H9 (cell line): ENCODE measurements around the gene TTYH1. TPM values are rescaled to one million over a fixed set of nuclear protein-coding genes. Genes with fewer than 3 reads are reported as not detected.

Source experiments
- DNase-seq: peaks from one replicate; pipeline ENCODE4 v3.0.0-alpha.2; 2017
- H2AFZ ChIP-seq: one replicate; pipeline ENCODE4 v1.6.1; 2013; ENCODE audit warnings: mild to moderate bottlenecking, low read length, control low read depth, moderate library complexity
- H2AK5ac ChIP-seq: 2 replicates; pipeline ENCODE4 v1.6.1; 2013; ENCODE audit warnings: low read length, control low read depth, mixed read lengths; ENCODE audit not compliant: insufficient read length
- H2BK120ac ChIP-seq: one replicate; pipeline ENCODE4 v1.6.1; 2013; ENCODE audit warnings: low read depth, mild to moderate bottlenecking, low read length, control low read depth, inconsistent platforms; ENCODE audit not compliant: poor library complexity, severe bottlenecking
- H2BK12ac ChIP-seq: 2 replicates; pipeline ENCODE4 v1.6.1; 2013; ENCODE audit warnings: low read length, control low read depth, mixed read lengths, low read depth; ENCODE audit not compliant: insufficient read length
- H2BK15ac ChIP-seq: 2 replicates; pipeline ENCODE4 v1.6.1; 2013; ENCODE audit warnings: low read depth, low read length, control low read depth
- H2BK20ac ChIP-seq: one replicate; pipeline ENCODE4 v1.6.1; 2013; ENCODE audit warnings: low read depth, mild to moderate bottlenecking, low read length, control low read depth, inconsistent platforms; ENCODE audit not compliant: poor library complexity, severe bottlenecking
- H2BK5ac ChIP-seq: 2 replicates; pipeline ENCODE4 v1.6.1; 2013; ENCODE audit warnings: low read length, control low read depth, mixed read lengths; ENCODE audit not compliant: insufficient read length
- H3K14ac ChIP-seq: 2 replicates; pipeline ENCODE4 v1.6.1; 2013; ENCODE audit warnings: low read length, control low read depth; ENCODE audit not compliant: insufficient read depth
- H3K18ac ChIP-seq: 2 replicates; pipeline ENCODE4 v1.6.1; 2013; ENCODE audit warnings: low read depth, mild to moderate bottlenecking, mixed read lengths, low read length, control low read depth; ENCODE audit not compliant: insufficient read length
- H3K23ac ChIP-seq: 2 replicates; pipeline ENCODE4 v1.6.1; 2013; ENCODE audit warnings: low read length, control low read depth, mixed read lengths, low read depth; ENCODE audit not compliant: insufficient read length
- H3K23me2 ChIP-seq: 2 replicates; pipeline ENCODE4 v1.6.1; 2013; ENCODE audit warnings: low read depth, mild to moderate bottlenecking, mixed read lengths, low read length, control low read depth; ENCODE audit not compliant: insufficient read length, poor library complexity, severe bottlenecking
- H3K27ac ChIP-seq: 2 replicates; pipeline ENCODE4 v1.5.1; 2013; ENCODE audit warnings: low read length, control low read depth, mixed read lengths, low read depth; ENCODE audit not compliant: insufficient read length
- H3K27me3 ChIP-seq: 2 replicates; pipeline ENCODE4 v1.6.1; 2013; ENCODE audit warnings: low read length, control low read depth, inconsistent platforms; ENCODE audit not compliant: insufficient read depth
- H3K4ac ChIP-seq: 2 replicates; pipeline ENCODE4 v1.6.1; 2013; ENCODE audit warnings: low read depth, mild to moderate bottlenecking, control low read depth, inconsistent platforms, low read length, moderate library complexity
- H3K4me1 ChIP-seq: 2 replicates; pipeline ENCODE4 v1.6.1; 2013; ENCODE audit warnings: low read length, control low read depth, inconsistent platforms; ENCODE audit not compliant: insufficient read depth
- H3K4me2 ChIP-seq: 2 replicates; pipeline ENCODE4 v1.6.1; 2013; ENCODE audit warnings: low read length, control low read depth, mixed read lengths; ENCODE audit not compliant: insufficient read length, insufficient read depth
- H3K56ac ChIP-seq: 2 replicates; pipeline ENCODE4 v1.6.1; 2013; ENCODE audit warnings: low read depth, mild to moderate bottlenecking, mixed read lengths, low read length, control low read depth; ENCODE audit not compliant: insufficient read length
- H3K79me1 ChIP-seq: 2 replicates; pipeline ENCODE4 v1.6.1; 2013; ENCODE audit warnings: low read depth, mild to moderate bottlenecking, moderate library complexity, low read length, control low read depth, inconsistent platforms; ENCODE audit not compliant: insufficient read depth, poor library complexity, severe bottlenecking
- H3K79me2 ChIP-seq: 2 replicates; pipeline ENCODE4 v1.6.1; 2013; ENCODE audit warnings: low read length, control low read depth, inconsistent platforms; ENCODE audit not compliant: insufficient read depth
- H3K9ac ChIP-seq: 2 replicates; pipeline ENCODE4 v1.6.1; 2013; ENCODE audit warnings: low read length, control low read depth, mixed read lengths; ENCODE audit not compliant: insufficient read length; ENCODE audit errors: extremely low read depth
- H3K9me3 ChIP-seq: one replicate; pipeline ENCODE4 v1.6.1; 2013; ENCODE audit warnings: low read depth, low read length, inconsistent platforms; ENCODE audit not compliant: control insufficient read depth
- H3T11ph ChIP-seq: one replicate; pipeline ENCODE4 v1.6.1; 2013; ENCODE audit warnings: mild to moderate bottlenecking, low read length, control low read depth, inconsistent platforms
- H4K20me1 ChIP-seq: one replicate; pipeline ENCODE4 v1.6.1; 2013; ENCODE audit not compliant: control insufficient read depth, insufficient read length, insufficient read depth
- H4K5ac ChIP-seq: 2 replicates; pipeline ENCODE4 v1.6.1; 2013; ENCODE audit warnings: low read depth, mild to moderate bottlenecking, mixed read lengths, low read length, control low read depth; ENCODE audit not compliant: insufficient read length
- H4K8ac ChIP-seq: replicated peaks from 2 replicates; pipeline ENCODE4 v1.6.1; 2013; ENCODE audit warnings: low read length, control low read depth, mixed read lengths, low read depth; ENCODE audit not compliant: insufficient read length
- H4K91ac ChIP-seq: 2 replicates; pipeline ENCODE4 v1.6.1; 2013; ENCODE audit warnings: low read depth, mild to moderate bottlenecking, moderate library complexity, mixed read lengths, low read length, control low read depth; ENCODE audit not compliant: insufficient read length
- H3K27ac Mint-ChIP-seq, 3 experiments: 2 replicates in 2 of 3; 3 replicates in 1 of 3; pipeline ENCODE4 v1.8.0; 2020 to 2021; ENCODE audit warnings: mixed read lengths in 3 of 3, mild to moderate bottlenecking in 1 of 3, moderate library complexity in 1 of 3
- H3K27me3 Mint-ChIP-seq: 2 replicates; pipeline ENCODE4 v1.8.0; 2021; ENCODE audit warnings: low read depth, mild to moderate bottlenecking, moderate library complexity, mixed read lengths
- H3K36me3 Mint-ChIP-seq, 3 experiments: 2 replicates in 2 of 3; 3 replicates in 1 of 3; pipeline ENCODE4 v1.8.0; 2020 to 2021; ENCODE audit warnings: low read depth in 3 of 3, mixed read lengths in 3 of 3; ENCODE audit not compliant: insufficient read depth in 1 of 3
- H3K4me1 Mint-ChIP-seq, 2 experiments: 2 replicates each; pipeline ENCODE4 v1.8.0; 2020; ENCODE audit warnings: mixed read lengths in 2 of 2
- H3K4me3 Mint-ChIP-seq, 2 experiments: 2 replicates in 1 of 2; 3 replicates in 1 of 2; pipeline ENCODE4 v1.8.0; 2020 to 2021; ENCODE audit warnings: mild to moderate bottlenecking in 2 of 2, mixed read lengths in 2 of 2, moderate library complexity in 1 of 2
- H3K9me3 Mint-ChIP-seq, 2 experiments: 2 replicates in 1 of 2; 3 replicates in 1 of 2; pipeline ENCODE4 v1.8.0; 2020; ENCODE audit warnings: mild to moderate bottlenecking in 2 of 2, mixed read lengths in 2 of 2, moderate library complexity in 1 of 2
- CTCF ChIP-seq: fragments of 200-600 bp; sonication (generic); conservative IDR thresholded peaks from 3 replicates; pipeline ENCODE4 v1.8.0; 2021; ENCODE audit warnings: antibody characterized with exemption, mild to moderate bottlenecking
- whole genome bisulfite sequencing: extraction: QIAGEN DNeasy Blood & Tissue Kit; methylation state at CpG from one replicate; pipeline ENCODE4 v1.1.7; 2013; ENCODE audit warnings: missing lambda C conversion rate, low lambda C conversion rate, mixed read lengths; ENCODE audit not compliant: insufficient read length; ENCODE audit errors: extremely low coverage; 5-methylcytosine and 5-hydroxymethylcytosine counted together
- total RNA-seq: library from RNA; stranded (reverse); gene quantifications from 2 replicates; pipeline ENCODE4 v1.2.1, GENCODE V29; 2021

The TTYH1 gene
- total RNA-seq, 1 experiment from 2014 or later: 47.1 TPM

DNA sequence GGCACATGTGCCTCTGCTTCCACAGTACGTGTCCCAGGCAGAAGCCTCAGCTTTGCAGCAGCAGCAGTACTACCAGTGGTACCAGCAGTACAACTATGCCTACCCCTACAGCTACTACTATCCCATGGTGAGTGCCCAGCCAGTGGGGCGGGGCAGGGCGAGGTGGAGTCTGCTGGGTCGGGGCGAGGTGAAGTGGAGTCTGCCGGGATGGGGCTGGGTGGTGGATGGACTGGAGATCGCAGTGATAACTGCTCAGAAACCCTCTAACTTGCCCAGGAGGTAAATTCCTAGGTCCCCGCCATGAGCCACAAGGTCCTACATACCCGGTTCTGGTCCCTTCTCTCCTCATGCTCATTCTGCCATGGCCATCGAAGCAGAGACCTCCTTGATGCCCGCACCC is 37.4 kb downstream of the TTYH1 start:
- H2BK5ac ChIP-seq: no peak overlapping the region
- peaks cover 10% of the 10 kb centered on the region for H3K79me1 ChIP-seq
- Mint-ChIP-seq H3K9me3 (peaks cover 4 to 10% of the 10 kb centered on the region in 2 experiments; a peak in 2 of 5 replicates), H3K4me3 (no peak overlapping the region), H3K4me1 (peaks cover 16 to 23% of the 10 kb centered on the region in 2 experiments), H3K27me3 (no peaks in the 10 kb centered on the region), H3K36me3 (peaks cover 44 to 70% (median 67%) of the 10 kb centered on the region in 3 experiments), H3K27ac (no peak overlapping the region)
- H4K20me1 ChIP-seq: no peaks in the 10 kb centered on the region
- no peak overlapping the region for H3K4me2 ChIP-seq
- H2AFZ ChIP-seq: no peak overlapping the region
- H4K91ac ChIP-seq: no peak overlapping the region
- no peak overlapping the region for H3K27ac ChIP-seq
- H2BK120ac ChIP-seq: no peak overlapping the region
- no peak overlapping the region for H2AK5ac ChIP-seq
- H4K8ac ChIP-seq: no peak overlapping the region
- H3K27me3 ChIP-seq: no peaks in the 10 kb centered on the region
- H3K14ac ChIP-seq: no peak overlapping the region
- H2BK15ac ChIP-seq: no peak overlapping the region
- no peak overlapping the region for H3K9ac ChIP-seq
- H3T11ph ChIP-seq: no peak overlapping the region
- H3K18ac ChIP-seq: no peak overlapping the region
- TF ChIP-seq CTCF: no peak
- H3K56ac ChIP-seq: no peak overlapping the region
- no peak overlapping the region for H2BK20ac ChIP-seq
- H3K9me3 ChIP-seq: no peaks in the 10 kb centered on the region
- DNase-seq: no peak
- H4K5ac ChIP-seq: no peak overlapping the region
- no peak overlapping the region for H2BK12ac ChIP-seq
- WGBS: no CpG with 5 or more reads among the region's 11 CpGs
- H3K23me2 ChIP-seq: peaks cover 9% of the 10 kb centered on the region
- H3K79me2 ChIP-seq: peaks cover 17% of the 10 kb centered on the region
- H3K23ac ChIP-seq: no peak overlapping the region
- H3K4me1 ChIP-seq: 0 out of 2 replicates have a peak, but pooled peaks cover 2% of the 10 kb centered on the region
- H3K4ac ChIP-seq: no peak overlapping the region
